GM12874 (cell line): ENCODE data around the gene BABAM2.

ENCODE experiments used
- TF ChIP-seq, protein P1 (sequence below): IDR thresholded peaks from 2 replicates; pipeline ENCODE4 v1.5.1; 2011; ENCODE audit warnings: low read depth, mild to moderate bottlenecking, control low read depth, low read length, moderate library complexity; ENCODE audit not compliant: insufficient read depth

BABAM2 gene

DNA sequence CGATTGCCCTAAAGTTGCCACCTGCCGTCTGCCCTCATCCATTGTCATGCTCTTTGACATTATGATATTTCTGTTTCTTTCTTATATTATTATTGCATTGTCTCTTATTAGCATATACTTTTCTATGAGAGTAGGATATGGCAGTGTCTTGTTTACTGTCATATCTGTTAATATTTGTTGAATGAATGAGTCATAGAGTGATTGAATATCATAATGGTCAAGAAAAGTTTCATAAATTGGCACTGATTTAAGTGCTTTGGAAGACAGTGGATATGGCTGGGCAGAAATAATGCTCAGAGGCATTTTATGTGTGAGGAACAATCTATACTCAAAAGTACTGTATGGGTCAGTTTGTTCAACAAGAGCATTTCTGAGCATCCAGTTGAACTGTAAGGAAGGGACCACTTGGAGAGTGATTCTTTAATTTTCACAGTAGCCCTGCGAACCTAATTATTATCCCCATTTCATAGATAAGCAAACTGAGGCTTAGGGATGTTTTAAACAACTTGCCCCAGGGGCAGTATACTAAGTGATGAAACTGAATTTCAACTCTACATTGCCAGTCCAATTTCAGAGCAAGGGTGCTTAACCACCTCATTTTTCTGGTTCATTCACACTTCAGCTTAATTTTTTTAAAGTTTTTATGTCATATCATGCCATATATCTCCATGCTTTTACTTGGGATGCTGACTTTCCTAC lies 326.7 kb downstream of the BABAM2 start:
- TF ChIP-seq, protein P1, sequence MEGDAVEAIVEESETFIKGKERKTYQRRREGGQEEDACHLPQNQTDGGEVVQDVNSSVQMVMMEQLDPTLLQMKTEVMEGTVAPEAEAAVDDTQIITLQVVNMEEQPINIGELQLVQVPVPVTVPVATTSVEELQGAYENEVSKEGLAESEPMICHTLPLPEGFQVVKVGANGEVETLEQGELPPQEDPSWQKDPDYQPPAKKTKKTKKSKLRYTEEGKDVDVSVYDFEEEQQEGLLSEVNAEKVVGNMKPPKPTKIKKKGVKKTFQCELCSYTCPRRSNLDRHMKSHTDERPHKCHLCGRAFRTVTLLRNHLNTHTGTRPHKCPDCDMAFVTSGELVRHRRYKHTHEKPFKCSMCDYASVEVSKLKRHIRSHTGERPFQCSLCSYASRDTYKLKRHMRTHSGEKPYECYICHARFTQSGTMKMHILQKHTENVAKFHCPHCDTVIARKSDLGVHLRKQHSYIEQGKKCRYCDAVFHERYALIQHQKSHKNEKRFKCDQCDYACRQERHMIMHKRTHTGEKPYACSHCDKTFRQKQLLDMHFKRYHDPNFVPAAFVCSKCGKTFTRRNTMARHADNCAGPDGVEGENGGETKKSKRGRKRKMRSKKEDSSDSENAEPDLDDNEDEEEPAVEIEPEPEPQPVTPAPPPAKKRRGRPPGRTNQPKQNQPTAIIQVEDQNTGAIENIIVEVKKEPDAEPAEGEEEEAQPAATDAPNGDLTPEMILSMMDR, result no peak

DNA sequence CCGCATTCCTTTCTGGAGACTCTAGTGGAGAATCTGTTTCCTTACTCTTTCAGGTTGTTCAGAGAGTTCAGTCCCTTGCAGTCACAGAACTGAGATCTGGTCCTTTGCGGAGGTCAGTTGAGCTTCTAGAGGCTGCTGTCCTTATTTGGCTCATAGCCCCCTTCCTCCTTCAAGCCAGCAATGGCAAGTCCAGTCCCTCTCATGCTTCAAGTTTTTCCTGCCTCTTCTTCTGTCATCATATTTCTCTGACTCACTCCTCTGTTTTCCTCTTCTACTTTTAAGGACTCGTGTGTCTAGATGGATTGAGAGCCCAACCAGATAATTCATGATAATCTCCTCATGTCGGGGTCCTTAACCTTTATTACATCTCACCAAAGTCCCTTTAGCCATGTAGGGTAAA lies 328.6 kb downstream of the BABAM2 start:
- TF ChIP-seq, protein P1, result no peak

DNA sequence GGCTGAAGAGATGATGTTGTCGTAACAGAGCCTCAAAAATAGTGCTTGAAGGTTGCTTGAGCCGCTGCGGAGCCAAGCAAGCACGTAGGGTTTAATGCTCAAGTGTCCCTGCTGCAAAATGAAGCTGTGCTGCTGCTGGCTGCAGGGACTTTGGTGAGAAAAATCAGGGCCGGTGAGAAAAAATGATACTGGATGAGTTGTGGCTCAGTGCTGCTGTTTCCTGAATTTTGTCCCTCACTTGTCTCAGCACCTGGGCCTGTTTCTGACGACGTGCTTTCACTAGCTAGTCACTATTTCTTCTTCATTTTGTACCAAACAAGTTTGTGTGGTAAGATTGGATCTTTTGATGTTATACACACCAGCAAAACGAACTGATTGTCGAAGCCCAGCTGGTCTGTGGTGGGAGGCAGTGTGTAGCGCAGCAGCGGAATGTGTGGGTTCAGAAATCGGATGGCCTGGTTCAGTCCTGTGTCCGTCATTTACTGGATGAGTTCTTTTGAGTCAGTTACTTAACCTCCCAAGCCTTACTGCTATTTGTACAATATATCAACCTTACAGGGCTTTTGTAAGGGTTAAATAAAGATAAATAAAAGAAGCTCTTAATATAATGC lies 329.3 kb downstream of the BABAM2 start:
- TF ChIP-seq, protein P1, result no peak

DNA sequence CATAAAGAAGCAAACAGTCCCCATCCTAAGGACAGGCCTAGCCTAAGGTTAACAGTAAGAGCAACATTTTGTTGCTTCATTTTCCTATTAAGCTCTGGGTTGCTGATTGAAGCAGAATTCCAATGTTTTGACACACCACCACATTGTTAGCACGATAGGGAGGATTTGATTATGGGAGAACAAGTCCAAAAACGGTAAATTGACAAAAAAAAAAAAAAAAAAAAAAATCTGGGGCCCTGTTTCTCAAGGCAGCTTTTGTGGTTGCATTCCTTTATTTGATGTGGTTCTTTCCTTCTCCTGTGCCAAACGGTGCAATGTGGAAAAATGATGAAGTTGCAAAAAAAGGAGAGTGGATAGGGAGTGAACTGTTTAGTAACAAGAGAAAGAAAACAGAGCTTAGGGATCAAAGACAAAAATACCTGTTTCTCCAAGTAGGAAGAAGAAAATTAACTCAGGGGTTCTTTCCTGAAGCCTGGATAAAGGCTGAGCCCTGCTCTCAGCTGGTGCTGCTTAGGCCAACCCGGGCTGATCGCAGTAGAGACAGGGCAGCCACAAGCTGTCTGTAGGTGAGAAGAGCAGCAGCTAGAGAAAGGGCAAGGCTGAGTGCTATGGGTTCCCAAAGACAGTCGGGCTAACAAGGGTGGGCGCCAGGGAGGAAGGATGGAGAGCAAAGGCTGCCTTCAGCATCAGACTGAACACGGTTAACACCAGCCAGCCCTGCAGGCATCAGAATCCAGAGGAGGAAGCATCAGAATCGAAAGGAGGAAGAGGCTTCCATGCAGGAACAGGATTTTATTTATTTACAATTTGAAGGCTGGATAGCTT lies 334.3 kb downstream of the BABAM2 start:
- TF ChIP-seq, protein P1, result no peak

DNA sequence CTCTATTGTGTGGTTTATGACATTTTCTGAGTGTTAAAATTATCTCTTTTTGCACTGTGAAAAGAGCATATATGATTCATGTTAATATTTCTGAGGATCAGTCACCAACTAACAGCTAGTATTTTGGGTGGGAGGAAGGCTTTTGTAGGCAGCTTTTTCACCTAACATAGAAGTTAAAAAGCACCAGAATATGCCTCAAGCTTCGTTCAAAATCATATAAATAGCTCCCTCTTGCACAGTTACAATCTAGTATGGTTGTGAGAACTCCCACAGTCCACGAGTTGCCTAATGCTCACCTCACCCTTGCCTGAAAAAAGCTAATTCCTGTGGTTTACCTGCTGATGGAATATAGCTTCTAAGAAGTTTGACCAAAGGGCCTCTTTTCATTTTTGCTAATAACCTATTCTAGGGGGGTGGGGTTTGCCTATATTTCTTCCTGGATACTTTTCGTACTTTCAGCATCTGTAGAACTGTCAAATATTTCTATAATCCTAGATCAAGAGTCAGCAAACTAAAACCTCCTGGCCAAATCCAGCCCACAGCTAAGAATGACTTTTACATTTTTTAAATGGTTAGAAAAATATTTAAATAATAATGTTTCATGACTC lies 335.0 kb downstream of the BABAM2 start:
- TF ChIP-seq, protein P1, result no peak

DNA sequence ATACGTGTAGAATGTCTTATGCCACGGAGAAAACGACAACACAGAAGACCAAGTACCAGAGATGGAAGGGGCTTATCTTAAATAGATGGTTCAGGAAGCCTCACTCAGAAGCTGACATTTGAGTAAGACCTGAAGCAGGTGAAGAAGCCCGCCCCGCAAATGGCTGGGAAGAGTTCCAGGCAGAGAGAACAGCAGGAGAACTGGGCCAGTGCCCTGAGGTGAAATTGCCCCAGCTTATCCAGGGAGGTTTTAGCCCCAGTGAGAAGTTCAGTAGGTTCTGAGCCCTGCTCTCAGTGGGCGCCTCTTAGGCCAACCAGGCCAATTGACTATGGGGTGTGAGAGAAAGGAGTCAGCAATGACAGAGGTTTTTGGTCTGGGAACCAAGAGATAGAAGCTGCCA lies 336.0 kb downstream of the BABAM2 start:
- TF ChIP-seq, protein P1, result no peak

DNA sequence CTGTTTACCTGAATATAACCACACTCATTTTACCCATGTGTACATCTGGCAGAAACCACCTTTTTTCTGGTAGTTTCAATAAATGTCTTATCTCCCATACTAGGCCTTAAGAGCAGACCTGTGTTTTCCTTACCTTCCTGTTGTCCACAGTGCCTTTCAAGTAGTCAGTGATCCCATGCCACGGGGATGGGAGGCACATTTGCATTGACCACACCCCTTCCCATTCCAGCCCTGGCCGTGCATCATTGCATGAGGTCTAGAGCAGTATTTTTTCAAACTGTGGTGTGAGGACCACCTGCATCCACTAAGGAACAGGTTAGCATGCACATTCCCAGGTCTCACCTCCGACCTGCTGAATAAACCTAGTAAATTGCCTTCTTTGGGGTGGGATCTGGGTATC lies 337.0 kb downstream of the BABAM2 start:
- TF ChIP-seq, protein P1, result no peak
